GM12878 (cell line): ENCODE results near the gene CEBPE. TPM values are rescaled to one million over a fixed set of nuclear protein-coding genes. Genes with fewer than 3 reads are reported as not detected.

Experiments
- ATAC-seq: fragments of 200-7000 bp; cut with Tn5 transposase; 3 replicates; pipeline ENCODE4 v1.9.1; 2020; ENCODE audit warnings: mild to moderate bottlenecking, moderate library complexity
- BruUV-seq: library from RNA; stranded (reverse); fragments of 400-500 nt; replicated peaks from 2 replicates; lab custom pipeline; 2021; lab: Mats Ljungman, UMichigan
- CTCF ChIA-PET: fragments of 300-600 bp; sonication (Branson Sonifier 250); formaldehyde crosslinking; extraction: SDS; loops from one replicate; lab custom pipeline; 2021; ENCODE audit warnings: inconsistent platforms; lab: Yijun Ruan, JAX
- POLR2A ChIA-PET: fragments of 350-600 bp; formaldehyde crosslinking; extraction: SDS; loops from one replicate; lab custom pipeline; 2021; ENCODE audit warnings: inconsistent platforms; lab: Charles Lee
- RAD21 ChIA-PET: fragments of 300-600 bp; sonication (Branson Sonifier 250); formaldehyde crosslinking; loops from one replicate; lab custom pipeline; 2023; ENCODE audit warnings: antibody characterized with exemption; ENCODE audit not compliant: unreplicated experiment; lab: Charles Lee
- SMC1A ChIA-PET: fragments of 300-600 bp; sonication (Branson Sonifier 250); formaldehyde crosslinking; loops from one replicate; lab custom pipeline; 2023; ENCODE audit not compliant: unreplicated experiment, uncharacterized antibody; lab: Charles Lee
- DNase-seq: peaks from one replicate; pipeline ENCODE4 v3.0.0-alpha.2; 2011; ENCODE audit warnings: low read depth, low spot score
- FAIRE-seq: peaks from 3 replicates; lab custom pipeline; 2011; peaks lifted over from hg19 to GRCh38; lab: Jason Lieb, UNC
- H2AFZ ChIP-seq: 2 replicates; pipeline ENCODE4 v1.6.0; 2011; ENCODE audit warnings: low read depth, low read length, control low read depth; ENCODE audit not compliant: control insufficient read depth
- H3K27ac ChIP-seq: 2 replicates; pipeline ENCODE4 v1.5.1; 2011; ENCODE audit warnings: control low read depth; ENCODE audit not compliant: control insufficient read depth, insufficient read depth
- H3K27me3 ChIP-seq, 2 experiments: replicated peaks in 1 of 2; 2 replicates each; pipeline versions ENCODE4 v1.6.0 to v1.6.1; 2011; ENCODE audit warnings: low read length in 1 of 2; ENCODE audit not compliant: control insufficient read depth in 2 of 2, insufficient read depth in 2 of 2
- H3K36me3 ChIP-seq, 2 experiments: 2 replicates each; pipeline ENCODE4 v1.5.1; 2011; ENCODE audit warnings: low read length in 1 of 2; ENCODE audit not compliant: control insufficient read depth in 2 of 2, insufficient read depth in 2 of 2
- H3K4me1 ChIP-seq: 2 replicates; pipeline ENCODE4 v1.6.1; 2011; ENCODE audit warnings: mild to moderate bottlenecking, low read length, moderate library complexity, mixed read lengths; ENCODE audit not compliant: control insufficient read depth, insufficient read depth
- H3K4me2 ChIP-seq: 2 replicates; pipeline ENCODE4 v1.6.0; 2011; ENCODE audit warnings: control low read depth; ENCODE audit not compliant: control insufficient read depth, insufficient read depth
- H3K4me3 ChIP-seq: fragments of 200-600 bp; sonication (generic); 2 replicates; pipeline ENCODE4 v1.5.1; 2016
- H3K79me2 ChIP-seq: 2 replicates; pipeline ENCODE4 v1.6.0; 2011; ENCODE audit warnings: low read length; ENCODE audit not compliant: control insufficient read depth, insufficient read depth
- H3K9ac ChIP-seq: 2 replicates; pipeline ENCODE4 v1.8.0; 2011; ENCODE audit warnings: low read length, control low read depth, mixed read lengths; ENCODE audit not compliant: control insufficient read depth, insufficient read depth
- H3K9me3 ChIP-seq: replicated peaks from 3 replicates; pipeline ENCODE4 v1.5.1; 2011; ENCODE audit warnings: mild to moderate bottlenecking, low read length; ENCODE audit not compliant: control insufficient read depth, insufficient read depth
- H4K20me1 ChIP-seq: 2 replicates; pipeline ENCODE4 v1.6.0; 2011; ENCODE audit not compliant: control insufficient read depth, insufficient read depth
- BRCA1 ChIP-seq: IDR thresholded peaks from 2 replicates; pipeline ENCODE4 v1.6.1; 2011; ENCODE audit warnings: low read depth, low read length, improper control_type of control experiment
- HDAC2 ChIP-seq: fragments of 200-600 bp; sonication (generic); IDR thresholded peaks from 2 replicates; pipeline ENCODE4 v1.6.1; 2017
- MLLT1 ChIP-seq: fragments of 450-650 bp; IDR thresholded peaks from 2 replicates; pipeline ENCODE4 v1.6.1; 2016; ENCODE audit warnings: mild to moderate bottlenecking
- POLR2AphosphoS5 ChIP-seq: IDR thresholded peaks from 2 replicates; pipeline ENCODE4 v1.6.1; 2011; ENCODE audit warnings: mild to moderate bottlenecking, low read length, inconsistent platforms
- RBBP5 ChIP-seq: fragments of 200-600 bp; sonication (generic); conservative IDR thresholded peaks from 2 replicates; pipeline ENCODE4 v1.6.1; 2016
- SRF ChIP-seq, 2 experiments: IDR thresholded peaks; 2 replicates each; pipeline ENCODE4 v1.6.1; 2011; ENCODE audit warnings: low read depth in 2 of 2, low read length in 2 of 2, mild to moderate bottlenecking in 1 of 2, moderate library complexity in 1 of 2
- TBL1XR1 ChIP-seq: IDR thresholded peaks from 2 replicates; pipeline ENCODE4 v1.6.1; 2012; ENCODE audit warnings: low read depth, low read length, improper control_type of control experiment
- ZBTB40 ChIP-seq: fragments of 450-650 bp; IDR thresholded peaks from 2 replicates; pipeline ENCODE4 v1.6.1; 2016; ENCODE audit warnings: mild to moderate bottlenecking, moderate library complexity, borderline replicate concordance
- ZNF274 ChIP-seq: IDR thresholded peaks from one replicate; pipeline ENCODE4 v1.8.0; 2011; ENCODE audit not compliant: insufficient read length, insufficient read depth
- in situ Hi-C: fragments of 300-500 bp; cut with MboI; formaldehyde crosslinking; loops from 9 replicates; pipeline ENCODE4 v1.14.3; 2018; ENCODE audit warnings: mixed read lengths
- intact Hi-C: fragments of 100-400 bp; cut with micrococcal nuclease; formaldehyde crosslinking; loops from one replicate; pipeline ENCODE4 v1.14.2; 2022; ENCODE audit not compliant: unreplicated experiment
- polyA plus RNA-seq, 11 experiments: library from polyadenylated mRNA; depleted of rRNA in 4 of 11; unstranded in 6 of 11; stranded (reverse) in 5 of 11; fragments of >200 nt; fragmentation: Nextera tagmentation in 4 of 11; fragmentation: Illumina TruSeq in 1 of 11; extraction: Ambion mirVana in 4 of 11; extraction: Trizol in 1 of 11; gene quantifications; 1 replicate in 1 of 11; 2 replicates in 10 of 11; pipeline versions ENCODE4 v1.2.1 to v1.2.3, GENCODE V29; 2011 to 2016; ENCODE audit warnings: inconsistent platforms in 2 of 11, missing spikeins in 2 of 11, low read depth in 1 of 11
- total RNA-seq, 4 experiments: library from RNA; depleted of rRNA in 3 of 4; stranded (reverse); fragments of >200 nt in 3 of 4; fragmentation: Illumina TruSeq in 1 of 4; extraction: Trizol in 1 of 4; gene quantifications; 2 replicates each; pipeline versions ENCODE4 v1.2.1 to v1.2.3, GENCODE V29; 2013 to 2021
- TF ChIP-seq, protein P1 (sequence below): IDR thresholded peaks from 2 replicates; pipeline ENCODE4 v1.6.1; 2011; ENCODE audit warnings: low read depth, low read length, improper control_type of control experiment, borderline replicate concordance

Gene CEBPE
- total and polyA plus RNA-seq, 10 of the 15 experiments (the other 5 are each of a cell fraction or from before 2014, with no cell fraction given) = 0.09 to 0.45 (median 0.24) TPM; not detected in 7

- TF ChIP-seq, protein P1, sequence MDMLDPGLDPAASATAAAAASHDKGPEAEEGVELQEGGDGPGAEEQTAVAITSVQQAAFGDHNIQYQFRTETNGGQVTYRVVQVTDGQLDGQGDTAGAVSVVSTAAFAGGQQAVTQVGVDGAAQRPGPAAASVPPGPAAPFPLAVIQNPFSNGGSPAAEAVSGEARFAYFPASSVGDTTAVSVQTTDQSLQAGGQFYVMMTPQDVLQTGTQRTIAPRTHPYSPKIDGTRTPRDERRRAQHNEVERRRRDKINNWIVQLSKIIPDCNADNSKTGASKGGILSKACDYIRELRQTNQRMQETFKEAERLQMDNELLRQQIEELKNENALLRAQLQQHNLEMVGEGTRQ = no peak
- no peak for TF ChIP-seq ZNF274
- no peak for TF ChIP-seq POLR2AphosphoS5
- no peak for TF ChIP-seq SRF (IDR thresholded peaks at IDR 0.05; ENCODE audit: low read depth in 2 of 2, low read length in 2 of 2)
- TF ChIP-seq MLLT1 = no peak
- no peak for TF ChIP-seq TBL1XR1
Observed at GRCh38 chr14:23151342-23151741, 32.3 kb upstream of the CEBPE start (continued).

DNA sequence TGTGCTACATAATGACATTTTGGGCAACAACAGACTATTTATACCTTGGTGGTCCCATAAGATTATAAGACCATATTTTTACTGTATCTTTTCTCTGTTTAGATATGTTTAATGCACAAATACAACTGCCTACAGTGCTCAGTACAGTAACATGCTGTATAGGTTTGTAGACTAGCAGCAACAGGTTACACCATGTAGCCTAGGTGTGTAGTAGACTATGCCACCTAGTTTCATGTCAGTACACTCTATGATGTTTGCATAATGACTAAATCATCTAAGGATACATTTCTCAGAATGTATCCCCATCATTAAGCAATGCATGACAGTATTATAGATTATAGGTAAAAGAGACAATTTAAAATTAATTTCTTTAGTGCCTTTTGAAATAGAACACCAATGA lies 30.7 kb upstream of the CEBPE start:
- peaks cover 0 to 2% of the 10 kb centered on the region in 2 experiments; a peak in 3 of 4 replicates for H3K27me3 ChIP-seq
- H3K79me2 ChIP-seq = no peaks in the 10 kb centered on the region
- no peak overlapping the region for H3K4me2 ChIP-seq
- H3K36me3 ChIP-seq = no peaks in the 10 kb centered on the region
- TF ChIP-seq ZBTB40 (no peak), BRCA1 (no peak), RBBP5 (no peak), HDAC2 (no peak)
- H4K20me1 ChIP-seq = no peaks in the 10 kb centered on the region; the same call in 1 of the 2 replicates
- ChIA-PET RAD21 (no interaction called here), POLR2A (no interaction called here), SMC1A (no interaction called here), CTCF (interaction anchor here (0.7 to 1.4 kb wide), 2 partner anchors 29 to 409 kb away, joined by 3 read pairs; no protein-coding TSS in a partner anchor)
- H3K9ac ChIP-seq = no peak overlapping the region
- in situ Hi-C loops (no loop called here), intact Hi-C loops (no loop called here)
- H3K4me3 ChIP-seq = no peak overlapping the region
- H3K27ac ChIP-seq = no peak overlapping the region
- FAIRE-seq (no peak), DNase-seq (no peak), ATAC-seq (no peak)
- H3K9me3 ChIP-seq = no peaks in the 10 kb centered on the region
- no peaks in the 10 kb centered on the region; the same call in 1 of the 2 replicates for H3K4me1 ChIP-seq
- no TSS peak for BruUV-seq
- no peak overlapping the region for H2AFZ ChIP-seq
